ENCODE data around the gene CCDC148.

- TF ChIP-seq CTCF (IDR thresholded peaks at IDR 0.05) (no peak), POLR2A (IDR thresholded peaks at IDR 0.05) (no peak)
Measured at GRCh38 chr2:158255257-158255656, 201.3 kb downstream of the CCDC148 start.
